MM.1S (cell line): ENCODE data around the gene XRN1.
"Not testable (repeated sequence)": the region's sequence is repeated elsewhere in the genome, so short reads cannot be mapped to it uniquely, and the experiment has no call there.

Source experiments
- EZH2 ChIP-seq: fragments of 300-600 bp; sonication (generic); optimal IDR thresholded peaks from 2 replicates; pipeline ENCODE3; 2017; ENCODE audit warnings: low read depth, mild to moderate bottlenecking, antibody characterized with exemption, low read length, mixed read lengths
- TF ChIP-seq, protein P1 (sequence below): fragments of 300-600 bp; sonication (generic); IDR thresholded peaks from 2 replicates; pipeline ENCODE4 v1.5.1; 2016; ENCODE audit warnings: antibody characterized with exemption, low read length, mixed read lengths

DNA sequence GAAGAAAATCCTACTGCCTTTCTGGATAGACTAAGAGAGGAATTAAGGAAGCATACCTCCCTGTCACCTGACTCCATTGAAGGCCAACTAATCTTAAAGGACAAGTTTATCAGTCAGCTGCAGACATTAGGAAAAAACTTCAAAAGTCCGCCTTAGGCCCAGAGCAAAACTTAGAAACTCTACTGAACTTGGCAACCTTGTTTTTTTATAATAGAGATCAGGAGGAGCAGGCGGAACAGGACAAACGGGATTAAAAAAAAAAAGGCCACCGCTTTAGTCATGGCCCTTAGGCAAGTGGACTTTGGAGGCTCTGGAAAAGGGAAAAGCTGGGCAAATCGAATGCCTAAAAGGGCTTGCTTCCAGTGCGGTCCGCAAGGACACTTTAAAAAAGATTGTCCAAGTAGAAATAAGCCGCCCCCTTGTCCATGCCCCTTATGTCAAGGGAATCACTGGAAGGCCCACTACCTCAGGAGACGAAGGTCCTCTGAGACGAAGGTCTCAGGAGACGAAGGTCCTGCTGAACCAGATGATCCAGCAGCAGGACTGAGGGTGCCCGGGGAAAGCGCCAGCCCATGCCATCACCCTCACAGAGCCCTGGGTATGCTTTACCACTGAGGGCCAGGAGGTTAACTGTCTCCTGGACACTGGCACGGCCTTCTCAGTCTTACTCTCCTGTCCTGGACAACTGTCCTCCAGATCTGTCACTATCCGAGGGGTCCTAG lies 8.2 kb downstream of the XRN1 start:
- TF ChIP-seq, protein P1, sequence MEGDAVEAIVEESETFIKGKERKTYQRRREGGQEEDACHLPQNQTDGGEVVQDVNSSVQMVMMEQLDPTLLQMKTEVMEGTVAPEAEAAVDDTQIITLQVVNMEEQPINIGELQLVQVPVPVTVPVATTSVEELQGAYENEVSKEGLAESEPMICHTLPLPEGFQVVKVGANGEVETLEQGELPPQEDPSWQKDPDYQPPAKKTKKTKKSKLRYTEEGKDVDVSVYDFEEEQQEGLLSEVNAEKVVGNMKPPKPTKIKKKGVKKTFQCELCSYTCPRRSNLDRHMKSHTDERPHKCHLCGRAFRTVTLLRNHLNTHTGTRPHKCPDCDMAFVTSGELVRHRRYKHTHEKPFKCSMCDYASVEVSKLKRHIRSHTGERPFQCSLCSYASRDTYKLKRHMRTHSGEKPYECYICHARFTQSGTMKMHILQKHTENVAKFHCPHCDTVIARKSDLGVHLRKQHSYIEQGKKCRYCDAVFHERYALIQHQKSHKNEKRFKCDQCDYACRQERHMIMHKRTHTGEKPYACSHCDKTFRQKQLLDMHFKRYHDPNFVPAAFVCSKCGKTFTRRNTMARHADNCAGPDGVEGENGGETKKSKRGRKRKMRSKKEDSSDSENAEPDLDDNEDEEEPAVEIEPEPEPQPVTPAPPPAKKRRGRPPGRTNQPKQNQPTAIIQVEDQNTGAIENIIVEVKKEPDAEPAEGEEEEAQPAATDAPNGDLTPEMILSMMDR: not testable (repeated sequence)
- TF ChIP-seq EZH2: not testable (repeated sequence)
